Astrocyte (in vitro differentiated cells and primary cell): ENCODE data around the gene ITGB1BP1.

Experiments
- EZH2 ChIP-seq: IDR thresholded peaks from 2 replicates; pipeline ENCODE4 v1.6.1; 2012; ENCODE audit warnings: mild to moderate bottlenecking, low read length, inconsistent platforms; ENCODE audit not compliant: insufficient read depth
- TF ChIP-seq, protein P1 (sequence below): IDR thresholded peaks from 2 replicates; pipeline ENCODE4 v1.5.1; 2011; ENCODE audit warnings: low read depth, mild to moderate bottlenecking, inconsistent platforms, low read length, moderate library complexity; ENCODE audit not compliant: insufficient read depth

DNA sequence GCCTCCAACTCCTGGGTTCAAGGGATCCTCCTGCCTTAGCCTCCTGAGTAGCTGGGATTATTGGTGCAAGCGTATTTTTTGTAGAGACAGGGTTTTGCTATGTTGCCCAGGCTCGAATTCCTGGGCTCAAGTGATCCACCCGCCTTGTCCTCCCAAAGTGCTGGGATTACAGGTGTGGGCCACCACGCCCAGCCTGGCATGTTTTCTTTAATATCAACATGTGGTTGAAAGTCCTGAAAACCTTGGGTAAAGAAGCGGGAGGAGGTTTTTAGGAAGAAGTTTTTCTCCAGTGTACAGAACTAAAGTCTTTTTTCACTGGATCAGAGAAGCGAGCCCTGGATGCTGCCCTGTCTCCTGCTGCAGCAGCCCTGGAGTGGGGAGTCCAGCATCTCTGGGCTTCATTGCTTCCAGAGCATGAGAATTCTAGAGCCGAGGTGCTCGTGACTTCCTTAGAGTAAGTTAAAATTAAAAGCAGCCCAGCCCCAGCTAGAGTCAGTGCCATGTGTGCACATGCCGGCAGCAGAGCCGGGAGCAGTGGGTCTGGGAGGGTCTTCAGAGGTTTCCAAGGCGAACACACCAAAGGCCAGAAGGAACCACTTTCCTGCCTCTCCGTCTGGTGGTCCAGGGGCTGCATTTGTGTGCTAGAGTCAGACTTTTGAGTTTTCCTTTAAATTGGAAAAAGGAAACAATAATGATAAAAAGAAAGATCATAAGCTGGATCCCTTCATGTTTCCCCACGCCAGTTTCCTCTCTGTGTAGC is 31.2 kb downstream of the ITGB1BP1 start:
- TF ChIP-seq, protein P1, sequence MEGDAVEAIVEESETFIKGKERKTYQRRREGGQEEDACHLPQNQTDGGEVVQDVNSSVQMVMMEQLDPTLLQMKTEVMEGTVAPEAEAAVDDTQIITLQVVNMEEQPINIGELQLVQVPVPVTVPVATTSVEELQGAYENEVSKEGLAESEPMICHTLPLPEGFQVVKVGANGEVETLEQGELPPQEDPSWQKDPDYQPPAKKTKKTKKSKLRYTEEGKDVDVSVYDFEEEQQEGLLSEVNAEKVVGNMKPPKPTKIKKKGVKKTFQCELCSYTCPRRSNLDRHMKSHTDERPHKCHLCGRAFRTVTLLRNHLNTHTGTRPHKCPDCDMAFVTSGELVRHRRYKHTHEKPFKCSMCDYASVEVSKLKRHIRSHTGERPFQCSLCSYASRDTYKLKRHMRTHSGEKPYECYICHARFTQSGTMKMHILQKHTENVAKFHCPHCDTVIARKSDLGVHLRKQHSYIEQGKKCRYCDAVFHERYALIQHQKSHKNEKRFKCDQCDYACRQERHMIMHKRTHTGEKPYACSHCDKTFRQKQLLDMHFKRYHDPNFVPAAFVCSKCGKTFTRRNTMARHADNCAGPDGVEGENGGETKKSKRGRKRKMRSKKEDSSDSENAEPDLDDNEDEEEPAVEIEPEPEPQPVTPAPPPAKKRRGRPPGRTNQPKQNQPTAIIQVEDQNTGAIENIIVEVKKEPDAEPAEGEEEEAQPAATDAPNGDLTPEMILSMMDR = no peak
- TF ChIP-seq EZH2 = no peak
